OCI-LY7 (cell line): ENCODE data around the gene C16orf78. TPM values are rescaled to one million over a fixed set of nuclear protein-coding genes. Genes with fewer than 3 reads are reported as not detected.

ENCODE experiments used
- BruUV-seq: library from RNA; stranded (reverse); fragments of 400-500 nt; replicated peaks from 2 replicates; lab custom pipeline; 2021; lab: Mats Ljungman, UMichigan
- CTCF ChIA-PET: fragments of 300-600 bp; sonication (Branson Sonifier 250); formaldehyde crosslinking; loops from one replicate; lab custom pipeline; 2022; ENCODE audit warnings: antibody characterized with exemption; ENCODE audit not compliant: unreplicated experiment; lab: Charles Lee
- POLR2A ChIA-PET: fragments of 300-600 bp; sonication (Branson Sonifier 250); formaldehyde crosslinking; loops from one replicate; lab custom pipeline; 2022; ENCODE audit warnings: antibody characterized with exemption; lab: Charles Lee
- DNase-seq: peaks from one replicate; pipeline ENCODE4 v3.0.0-alpha.2; 2015; ENCODE audit warnings: low spot score
- H2AFZ ChIP-seq: fragments of 200-600 bp; sonication (generic), shearing (Covaris generic); 2 replicates; pipeline ENCODE4 v1.6.1; 2014; ENCODE audit warnings: mild to moderate bottlenecking, antibody characterized with exemption, low read length, moderate library complexity
- H3K27ac ChIP-seq: fragments of 200-600 bp; sonication (generic); 2 replicates; pipeline ENCODE4 v1.5.1; 2014; ENCODE audit warnings: mixed run types, low read depth, mild to moderate bottlenecking, moderate library complexity, low read length, inconsistent platforms; ENCODE audit not compliant: poor library complexity, severe bottlenecking
- H3K36me3 ChIP-seq: fragments of 200-600 bp; sonication (generic); 2 replicates; pipeline ENCODE4 v1.6.1; 2014; ENCODE audit warnings: mild to moderate bottlenecking, antibody characterized with exemption, low read length, moderate library complexity, mixed read lengths; ENCODE audit not compliant: insufficient read depth
- H3K4me1 ChIP-seq: fragments of 200-600 bp; sonication (generic); 2 replicates; pipeline ENCODE4 v1.5.1; 2014; ENCODE audit warnings: mild to moderate bottlenecking, low read length; ENCODE audit not compliant: insufficient read depth, poor library complexity, severe bottlenecking
- H3K4me2 ChIP-seq: fragments of 200-600 bp; sonication (generic); 2 replicates; pipeline ENCODE4 v1.6.1; 2014; ENCODE audit warnings: mild to moderate bottlenecking, low read length
- H3K4me3 ChIP-seq: fragments of 200-600 bp; sonication (generic); 2 replicates; pipeline ENCODE4 v1.5.1; 2014; ENCODE audit warnings: mild to moderate bottlenecking, low read depth, low read length; ENCODE audit not compliant: poor library complexity, severe bottlenecking
- H3K79me2 ChIP-seq: fragments of 200-600 bp; sonication (generic); 2 replicates; pipeline ENCODE4 v1.6.1; 2016; ENCODE audit warnings: low read depth, mild to moderate bottlenecking, low read length, moderate library complexity, mixed read lengths; ENCODE audit not compliant: insufficient read depth
- H3K9me2 ChIP-seq: fragments of 200-600 bp; sonication (generic); 2 replicates; pipeline ENCODE4 v1.6.1; 2016; ENCODE audit warnings: mild to moderate bottlenecking, low read length, mixed read lengths; ENCODE audit not compliant: insufficient read depth
- H3K9me3 ChIP-seq: fragments of 200-600 bp; sonication (generic); 2 replicates; pipeline ENCODE4 v1.6.1; 2014; ENCODE audit warnings: mild to moderate bottlenecking, mixed run types, low read length, mixed read lengths
- H4K20me1 ChIP-seq: fragments of 200-600 bp; sonication (generic); 2 replicates; pipeline ENCODE4 v1.6.1; 2014; ENCODE audit warnings: mild to moderate bottlenecking, antibody characterized with exemption, low read length, moderate library complexity, mixed read lengths; ENCODE audit not compliant: insufficient read depth
- CTCF ChIP-seq: fragments of 200-600 bp; sonication (generic); conservative IDR thresholded peaks from 2 replicates; pipeline ENCODE4 v1.5.1; 2014; ENCODE audit warnings: mild to moderate bottlenecking, antibody characterized with exemption, low read length, moderate library complexity, mixed read lengths
- EZH2phosphoT487 ChIP-seq: fragments of 200-600 bp; sonication (generic); IDR thresholded peaks from 2 replicates; pipeline ENCODE4 v1.6.1; 2018; ENCODE audit warnings: low read depth, borderline replicate concordance, mild to moderate bottlenecking, mixed run types, antibody characterized with exemption, low read length, moderate library complexity, mixed read lengths
- intact Hi-C: fragments of 100-400 bp; cut with micrococcal nuclease; formaldehyde crosslinking; loops from one replicate; pipeline ENCODE4 v1.10.0; 2022; ENCODE audit not compliant: unreplicated experiment
- total RNA-seq, 2 experiments: library from RNA; depleted of rRNA in 1 of 2; stranded (reverse); fragments of >200 nt in 1 of 2; shearing (Covaris generic) in 1 of 2; gene quantifications; 2 replicates each; pipeline ENCODE4 v1.2.3, GENCODE V29; 2014 to 2022

The C16orf78 gene
- total RNA-seq, 2 experiments from 2014 or later = not detected

DNA sequence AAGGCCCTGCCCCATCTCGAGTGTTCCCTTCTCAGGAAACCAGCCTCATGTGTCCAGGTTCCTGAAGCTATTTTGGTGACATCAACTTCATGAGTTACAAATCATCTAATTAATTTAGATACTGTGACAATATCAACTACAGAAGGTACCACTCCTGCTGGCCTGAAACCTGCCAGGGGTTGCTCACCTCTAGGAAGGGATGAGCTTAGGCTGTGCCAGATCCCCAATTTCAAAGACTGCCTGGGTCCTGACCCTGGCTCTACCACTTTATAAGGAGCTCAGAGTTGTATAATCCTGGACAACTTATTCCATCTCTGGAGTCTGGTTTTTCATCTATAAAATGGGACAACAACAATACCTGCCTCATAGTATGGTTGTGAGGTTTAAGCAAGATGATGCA, 5.2 kb downstream of the C16orf78 start:
- no peak overlapping the region for H3K4me2 ChIP-seq
- no peak overlapping the region for H3K4me3 ChIP-seq
- BruUV-seq = no TSS peak
- DNase-seq = no peak
- no peaks in the 10 kb centered on the region for H4K20me1 ChIP-seq
- no peak overlapping the region for H3K27ac ChIP-seq
- POLR2A ChIA-PET = interaction anchor here (0.5 to 0.6 kb wide), 2 partner anchors 22 to 284 kb away, joined by 3 read pairs; no protein-coding TSS in a partner anchor
- CTCF ChIA-PET = interaction anchor here (0.6 kb wide), 1 partner anchor 63 kb away, joined by 3 read pairs; no protein-coding TSS in a partner anchor
- intact Hi-C loops = no loop called here
- no peaks in the 10 kb centered on the region for H3K4me1 ChIP-seq
- H3K79me2 ChIP-seq = no peaks in the 10 kb centered on the region
- H3K36me3 ChIP-seq = no peaks in the 10 kb centered on the region
- no peaks in the 10 kb centered on the region for H3K9me2 ChIP-seq
- no peaks in the 10 kb centered on the region for H3K9me3 ChIP-seq
- H2AFZ ChIP-seq = no peak overlapping the region
- TF ChIP-seq CTCF (no peak), EZH2phosphoT487 (no peak)

GRCh38 chr16:49382916-49383315, 9.3 kb downstream of the C16orf78 start:
- POLR2A ChIA-PET = interaction anchor here (0.9 to 2.5 kb wide), 4 partner anchors 15 to 21 kb away, joined by 3 to 9 read pairs (median 6); no protein-coding TSS in a partner anchor
- TF ChIP-seq EZH2phosphoT487 = no peak
- TF ChIP-seq CTCF = peak; percentile 74

DNA sequence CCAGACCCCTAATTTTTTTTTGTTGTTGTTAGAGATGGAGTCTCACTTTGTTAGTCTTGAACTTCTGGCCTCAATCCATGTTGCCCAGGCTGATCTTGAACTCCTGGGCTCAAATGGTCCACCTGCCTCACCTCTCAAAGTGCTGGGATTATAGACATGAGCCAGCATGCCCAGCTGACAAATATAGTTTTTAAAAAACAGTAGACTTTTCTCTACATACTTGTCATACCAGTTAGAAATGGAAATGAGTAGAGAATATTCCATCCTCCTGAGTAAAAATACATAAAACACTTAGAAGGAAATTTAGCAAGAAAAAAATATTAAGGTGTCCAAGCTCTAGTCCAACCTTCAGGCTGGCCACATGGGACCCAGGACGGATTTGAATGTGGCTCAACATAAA, 21.4 kb downstream of the C16orf78 start:
- Histone ChIP-seq H3K4me1 (peaks cover 18% of the 10 kb centered on the region), H3K4me3 (no peak overlapping the region), H3K4me2 (no peak overlapping the region), H4K20me1 (no peaks in the 10 kb centered on the region), H2AFZ (no peak overlapping the region), H3K9me3 (no peaks in the 10 kb centered on the region), H3K9me2 (no peaks in the 10 kb centered on the region), H3K27ac (no peak overlapping the region), H3K36me3 (no peaks in the 10 kb centered on the region), H3K79me2 (no peaks in the 10 kb centered on the region)
- ChIA-PET POLR2A (interaction anchor here (0.7 kb wide), 1 partner anchor 10 kb away, joined by 3 read pairs; no protein-coding TSS in a partner anchor), CTCF (no interaction called here)
- no peak for DNase-seq
- intact Hi-C loops = no loop called here
- TF ChIP-seq CTCF = no peak
- BruUV-seq = no TSS peak

More at GRCh38 chr16:49382916-49383315, 9.3 kb downstream of the C16orf78 start:
- Histone ChIP-seq H3K9me2 (no peaks in the 10 kb centered on the region), H3K9me3 (no peaks in the 10 kb centered on the region; the same call in 1 of the 2 replicates), H3K4me1 (no peaks in the 10 kb centered on the region), H4K20me1 (no peaks in the 10 kb centered on the region), H2AFZ (no peak overlapping the region), H3K4me2 (no peak overlapping the region), H3K79me2 (no peaks in the 10 kb centered on the region), H3K27ac (no peak overlapping the region), H3K36me3 (no peaks in the 10 kb centered on the region), H3K4me3 (no peak overlapping the region)
- peak; percentile 54 for DNase-seq
- CTCF ChIA-PET = interaction anchor here (0.7 to 1.2 kb wide), 2 partner anchors 17 to 22 kb away, joined by 3 read pairs; no protein-coding TSS in a partner anchor
- intact Hi-C loops = loop anchor here (2.0 kb wide), 1 partner anchor 16 kb away; no protein-coding TSS in a partner anchor
- BruUV-seq = no TSS peak
